Measurements from ENCODE around the gene PCED1B.

DNA sequence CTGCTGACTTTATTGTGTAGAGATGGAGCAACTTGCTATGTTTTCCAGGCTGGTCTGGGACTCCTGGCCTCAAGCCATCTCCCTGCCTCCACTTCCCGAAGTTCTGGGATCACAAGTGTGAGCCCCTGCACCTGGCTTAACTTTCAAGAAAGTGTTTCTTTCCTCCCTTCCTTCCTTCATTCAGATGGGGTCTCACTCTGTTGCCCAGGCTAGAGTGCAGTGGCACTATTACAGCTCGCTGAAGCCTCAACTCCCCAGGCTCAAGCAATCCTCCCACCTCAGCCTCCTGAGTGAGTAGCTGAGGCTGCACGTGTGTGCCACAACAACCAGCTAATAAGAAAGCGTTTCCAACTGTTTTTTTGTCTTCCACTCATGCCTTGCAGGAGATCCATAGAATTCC, 186.0 kb downstream of the PCED1B start:
- TF ChIP-seq, protein P1, sequence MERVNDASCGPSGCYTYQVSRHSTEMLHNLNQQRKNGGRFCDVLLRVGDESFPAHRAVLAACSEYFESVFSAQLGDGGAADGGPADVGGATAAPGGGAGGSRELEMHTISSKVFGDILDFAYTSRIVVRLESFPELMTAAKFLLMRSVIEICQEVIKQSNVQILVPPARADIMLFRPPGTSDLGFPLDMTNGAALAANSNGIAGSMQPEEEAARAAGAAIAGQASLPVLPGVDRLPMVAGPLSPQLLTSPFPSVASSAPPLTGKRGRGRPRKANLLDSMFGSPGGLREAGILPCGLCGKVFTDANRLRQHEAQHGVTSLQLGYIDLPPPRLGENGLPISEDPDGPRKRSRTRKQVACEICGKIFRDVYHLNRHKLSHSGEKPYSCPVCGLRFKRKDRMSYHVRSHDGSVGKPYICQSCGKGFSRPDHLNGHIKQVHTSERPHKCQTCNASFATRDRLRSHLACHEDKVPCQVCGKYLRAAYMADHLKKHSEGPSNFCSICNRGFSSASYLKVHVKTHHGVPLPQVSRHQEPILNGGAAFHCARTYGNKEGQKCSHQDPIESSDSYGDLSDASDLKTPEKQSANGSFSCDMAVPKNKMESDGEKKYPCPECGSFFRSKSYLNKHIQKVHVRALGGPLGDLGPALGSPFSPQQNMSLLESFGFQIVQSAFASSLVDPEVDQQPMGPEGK (CRISPR knock-in tag; IDR thresholded peaks at IDR 0.05; ENCODE audit: borderline replicate concordance), result no peak
- TF ChIP-seq CSDC2 (CRISPR knock-in tag; IDR thresholded peaks at IDR 0.05), result no peak
- no peak for TF ChIP-seq ZNF565 (CRISPR knock-in tag; conservative IDR thresholded peaks at IDR 0.05; ENCODE audit: low read depth)
- TF ChIP-seq GLIS3 (CRISPR knock-in tag; IDR thresholded peaks at IDR 0.05), result no peak
- no peak for TF ChIP-seq ZNF8 (CRISPR knock-in tag; IDR thresholded peaks at IDR 0.05)
- TF ChIP-seq ZFP30 (CRISPR knock-in tag; IDR thresholded peaks at IDR 0.05), result no peak
